WERI-Rb-1 (cell line): ENCODE data around the gene COQ8A.

ENCODE experiments used
- DNase-seq: peaks from one replicate; pipeline ENCODE4 v3.0.0-alpha.2; 2020
- H3K27ac ChIP-seq: fragments of 250-450 bp; sonication (Bioruptor Pico); 2 replicates; pipeline ENCODE4 v1.5.1; 2020; ENCODE audit warnings: mild to moderate bottlenecking, moderate library complexity
- H3K27me3 ChIP-seq: fragments of 250-450 bp; sonication (Bioruptor Pico); 2 replicates; pipeline ENCODE4 v1.5.1; 2021; ENCODE audit warnings: mild to moderate bottlenecking, low read depth, moderate library complexity; ENCODE audit not compliant: insufficient read depth, severe bottlenecking
- H3K36me3 ChIP-seq: fragments of 250-450 bp; sonication (Bioruptor Pico); 2 replicates; pipeline ENCODE4 v1.5.1; 2020; ENCODE audit warnings: mild to moderate bottlenecking, moderate library complexity
- H3K4me3 ChIP-seq: 2 replicates; pipeline ENCODE4 v1.5.1; 2011; ENCODE audit warnings: low read depth, mild to moderate bottlenecking, control low read depth, low read length
- H3K9me3 ChIP-seq: fragments of 250-450 bp; sonication (Bioruptor Pico); 2 replicates; pipeline ENCODE4 v1.5.1; 2021; ENCODE audit warnings: mild to moderate bottlenecking, moderate library complexity; ENCODE audit not compliant: severe bottlenecking
- CTCF ChIP-seq: IDR thresholded peaks from 2 replicates; pipeline ENCODE4 v1.5.1; 2011; ENCODE audit warnings: low read depth, mild to moderate bottlenecking, control low read depth, inconsistent platforms, low read length

COQ8A gene

GRCh38 chr1:226942392-226942791 lies 2.3 kb downstream of the COQ8A start:
- Histone ChIP-seq H3K4me3 (no peak overlapping the region), H3K27me3 (no peaks in the 10 kb centered on the region), H3K36me3 (no peaks in the 10 kb centered on the region), H3K9me3 (no peaks in the 10 kb centered on the region), H3K27ac (no peak overlapping the region)
- DNase-seq: no peak
- no peak for TF ChIP-seq CTCF

- no peaks in the 10 kb centered on the region for H3K27me3 ChIP-seq
- no peaks in the 10 kb centered on the region for H3K9me3 ChIP-seq
- no peak for DNase-seq
- H3K27ac ChIP-seq: no peak overlapping the region
- H3K4me3 ChIP-seq: no peak overlapping the region
- no peak for TF ChIP-seq CTCF
- H3K36me3 ChIP-seq: no peaks in the 10 kb centered on the region
Measured at GRCh38 chr1:226943156-226943555, 3.1 kb downstream of the COQ8A start.

- no peak overlapping the region for H3K27ac ChIP-seq
- no peak overlapping the region for H3K4me3 ChIP-seq
- no peaks in the 10 kb centered on the region for H3K36me3 ChIP-seq
- no peaks in the 10 kb centered on the region for H3K27me3 ChIP-seq
- H3K9me3 ChIP-seq: no peaks in the 10 kb centered on the region
- no peak for TF ChIP-seq CTCF
- no peak for DNase-seq
Measured at GRCh38 chr1:226943927-226944326, 3.8 kb downstream of the COQ8A start.

GRCh38 chr1:226945106-226945857 lies 5.2 kb downstream of the COQ8A start:
- no peak for TF ChIP-seq CTCF
- Histone ChIP-seq H3K27ac (no peak overlapping the region), H3K36me3 (no peaks in the 10 kb centered on the region), H3K4me3 (no peak overlapping the region), H3K9me3 (no peaks in the 10 kb centered on the region), H3K27me3 (no peaks in the 10 kb centered on the region)
- DNase-seq: no peak

- no peak for DNase-seq
- TF ChIP-seq CTCF: no peak
- no peaks in the 10 kb centered on the region for H3K36me3 ChIP-seq
- no peaks in the 10 kb centered on the region for H3K9me3 ChIP-seq
- H3K27ac ChIP-seq: no peak overlapping the region
- no peaks in the 10 kb centered on the region for H3K27me3 ChIP-seq
- no peak overlapping the region for H3K4me3 ChIP-seq
Measured at GRCh38 chr1:226945858-226946245, 5.8 kb downstream of the COQ8A start.

- H3K27me3 ChIP-seq: no peaks in the 10 kb centered on the region
- no peaks in the 10 kb centered on the region for H3K9me3 ChIP-seq
- no peak for DNase-seq
- no peak for TF ChIP-seq CTCF
- H3K27ac ChIP-seq: no peak overlapping the region
- no peak overlapping the region for H3K4me3 ChIP-seq
- H3K36me3 ChIP-seq: no peaks in the 10 kb centered on the region
Measured at GRCh38 chr1:226946285-226946684, 6.2 kb downstream of the COQ8A start.
